Fibroblast of lung (primary cell): Measurements from ENCODE around the gene SLC35G2. TPM values are rescaled to one million over a fixed set of nuclear protein-coding genes. Genes with fewer than 3 reads are reported as not detected.

Source experiments
- DNase-seq, 2 donors: peaks; one replicate each; pipeline versions ENCODE4 v3.0.0 to v3.0.0-alpha.2; 2010; ENCODE audit warnings: low read depth in 2 of 2
- H2AFZ ChIP-seq: 2 replicates; pipeline ENCODE4 v1.5.1; 2012; ENCODE audit warnings: low read length, control low read depth, inconsistent platforms
- H3K27ac ChIP-seq: 2 replicates; pipeline ENCODE4 v1.5.1; 2011; ENCODE audit warnings: low read length, control low read depth; ENCODE audit not compliant: insufficient read depth
- H3K27me3 ChIP-seq: 2 replicates; pipeline ENCODE4 v1.5.1; 2011; ENCODE audit warnings: mild to moderate bottlenecking, low read length; ENCODE audit not compliant: control insufficient read depth, insufficient read depth
- H3K36me3 ChIP-seq: 2 replicates; pipeline ENCODE4 v1.5.1; 2011; ENCODE audit warnings: low read length; ENCODE audit not compliant: control insufficient read depth, insufficient read depth
- H3K4me1 ChIP-seq: 2 replicates; pipeline ENCODE4 v1.5.1; 2011; ENCODE audit warnings: low read length; ENCODE audit not compliant: control insufficient read depth, insufficient read depth; ENCODE audit errors: extremely low read depth
- H3K4me2 ChIP-seq: 2 replicates; pipeline ENCODE4 v1.5.1; 2011; ENCODE audit warnings: low read length, control low read depth; ENCODE audit not compliant: insufficient read depth; ENCODE audit errors: extremely low read depth
- H3K4me3 ChIP-seq, 4 experiments: fragments of 200-600 bp in 1 of 4; sonication (generic) in 1 of 4; replicated peaks in 1 of 4; 2 replicates each; pipeline ENCODE4 v1.5.1; 2011 to 2016; ENCODE audit warnings: low read length in 4 of 4, low read depth in 3 of 4, mild to moderate bottlenecking in 3 of 4, control low read depth in 2 of 4, inconsistent platforms in 1 of 4, mixed read lengths in 1 of 4; ENCODE audit not compliant: insufficient read depth in 1 of 4; ENCODE audit errors: control extremely low read depth in 1 of 4
- H3K79me2 ChIP-seq: 2 replicates; pipeline ENCODE4 v1.5.1; 2012; ENCODE audit warnings: mild to moderate bottlenecking, low read length, inconsistent platforms; ENCODE audit not compliant: control insufficient read depth, insufficient read depth
- H3K9ac ChIP-seq: 2 replicates; pipeline ENCODE4 v1.5.1; 2011; ENCODE audit warnings: mild to moderate bottlenecking, low read length, control low read depth; ENCODE audit not compliant: insufficient read depth
- H3K9me3 ChIP-seq: 2 replicates; pipeline ENCODE4 v1.5.1; 2012; ENCODE audit warnings: low read depth, low read length; ENCODE audit not compliant: control insufficient read depth, insufficient read depth
- H4K20me1 ChIP-seq: 2 replicates; pipeline ENCODE4 v1.5.1; 2011; ENCODE audit warnings: low read length; ENCODE audit not compliant: control insufficient read depth, insufficient read depth; ENCODE audit errors: extremely low read depth
- EZH2 ChIP-seq: IDR thresholded peaks from 2 replicates; pipeline ENCODE4 v1.5.1; 2012; ENCODE audit warnings: low read length, control low read depth, mild to moderate bottlenecking; ENCODE audit errors: missing control alignments
- polyA plus RNA-seq, 2 donors: library from polyadenylated mRNA; depleted of rRNA in 1 of 2; stranded (reverse) in 1 of 2; unstranded in 1 of 2; fragments of >200 nt; gene quantifications; 2 replicates each; pipeline ENCODE4 v1.2.1, GENCODE V29; 2011 to 2012; ENCODE audit warnings: missing spikeins in 1 of 2
- total RNA-seq: library from RNA; depleted of rRNA; stranded (reverse); fragments of >200 nt; gene quantifications from 2 replicates; pipeline ENCODE4 v1.2.1, GENCODE V29; 2014
- TF ChIP-seq, protein P1 (sequence below), 2 donors: IDR thresholded peaks in 1 of 2; conservative IDR thresholded peaks in 1 of 2; 1 replicate in 1 of 2; 2 replicates in 1 of 2; pipeline ENCODE4 v1.5.1; 2011 to 2012; ENCODE audit warnings: low read length in 2 of 2, control low read depth in 1 of 2, inconsistent platforms in 1 of 2, low read depth in 1 of 2, mild to moderate bottlenecking in 1 of 2

SLC35G2 gene
- total and polyA plus RNA-seq, 2 donors (not counting 1 experiment from before 2014, with no cell fraction given): 14.9 to 15.4 TPM

DNA sequence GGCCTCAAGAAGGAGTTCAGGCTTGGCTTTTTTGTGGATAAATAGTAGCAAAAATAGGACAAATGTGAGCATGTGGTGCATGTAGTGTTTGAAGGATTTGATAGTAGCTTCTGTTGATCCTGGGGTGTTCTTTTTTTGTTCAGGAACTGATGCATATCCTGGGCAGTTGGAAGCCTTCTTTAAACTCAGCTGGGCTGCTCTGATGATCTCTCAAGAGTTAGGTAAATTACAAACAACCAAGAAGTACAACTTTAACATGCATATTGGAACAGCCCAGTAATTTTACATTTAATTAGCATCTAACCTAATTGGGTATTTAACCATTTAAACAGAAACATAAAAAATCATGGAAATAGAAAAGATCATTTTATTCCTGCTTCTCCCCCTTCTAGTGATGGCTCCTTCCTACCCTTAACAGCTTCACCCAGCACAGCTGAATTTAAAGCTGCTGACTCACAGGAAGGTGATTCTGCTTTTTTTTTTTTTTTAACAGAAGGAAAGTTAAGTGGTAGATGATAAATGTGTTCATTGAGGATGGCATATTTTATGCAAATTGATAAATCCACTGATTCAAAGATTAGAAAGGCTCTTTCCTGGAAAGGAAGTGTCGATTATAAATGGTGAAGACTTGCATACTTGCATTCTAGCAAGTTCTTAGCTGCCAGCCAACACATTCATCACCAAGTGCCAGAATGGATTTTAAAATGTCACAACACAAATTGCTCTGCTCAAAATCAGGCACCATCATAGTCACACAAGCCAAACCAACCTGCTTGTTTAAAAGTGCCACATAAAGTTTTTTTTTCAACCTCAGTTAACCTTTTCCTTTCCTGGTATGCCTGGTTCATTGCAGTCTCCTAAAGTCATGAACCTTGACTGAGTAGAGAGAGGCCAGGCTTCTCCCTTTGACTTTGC, 20.0 kb downstream of the SLC35G2 start:
- Histone ChIP-seq H3K79me2 (no peaks in the 10 kb centered on the region), H3K4me2 (no peak overlapping the region), H3K4me3 (no peak overlapping the region), H3K27me3 (no peaks in the 10 kb centered on the region), H3K27ac (no peak overlapping the region), H2AFZ (no peak overlapping the region), H3K4me1 (peaks cover 15% of the 10 kb centered on the region), H4K20me1 (no peaks in the 10 kb centered on the region), H3K9me3 (no peaks in the 10 kb centered on the region), H3K36me3 (no peaks in the 10 kb centered on the region), H3K9ac (no peak overlapping the region)
- DNase-seq: peak; percentile 35 to 77
- no peak for TF ChIP-seq EZH2
- TF ChIP-seq, protein P1, sequence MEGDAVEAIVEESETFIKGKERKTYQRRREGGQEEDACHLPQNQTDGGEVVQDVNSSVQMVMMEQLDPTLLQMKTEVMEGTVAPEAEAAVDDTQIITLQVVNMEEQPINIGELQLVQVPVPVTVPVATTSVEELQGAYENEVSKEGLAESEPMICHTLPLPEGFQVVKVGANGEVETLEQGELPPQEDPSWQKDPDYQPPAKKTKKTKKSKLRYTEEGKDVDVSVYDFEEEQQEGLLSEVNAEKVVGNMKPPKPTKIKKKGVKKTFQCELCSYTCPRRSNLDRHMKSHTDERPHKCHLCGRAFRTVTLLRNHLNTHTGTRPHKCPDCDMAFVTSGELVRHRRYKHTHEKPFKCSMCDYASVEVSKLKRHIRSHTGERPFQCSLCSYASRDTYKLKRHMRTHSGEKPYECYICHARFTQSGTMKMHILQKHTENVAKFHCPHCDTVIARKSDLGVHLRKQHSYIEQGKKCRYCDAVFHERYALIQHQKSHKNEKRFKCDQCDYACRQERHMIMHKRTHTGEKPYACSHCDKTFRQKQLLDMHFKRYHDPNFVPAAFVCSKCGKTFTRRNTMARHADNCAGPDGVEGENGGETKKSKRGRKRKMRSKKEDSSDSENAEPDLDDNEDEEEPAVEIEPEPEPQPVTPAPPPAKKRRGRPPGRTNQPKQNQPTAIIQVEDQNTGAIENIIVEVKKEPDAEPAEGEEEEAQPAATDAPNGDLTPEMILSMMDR (conservative IDR thresholded peaks at IDR 0.05 in 1 of 2, IDR thresholded peaks at IDR 0.05 in 1 of 2; ENCODE audit: low read depth in 1 of 2, low read length in 2 of 2): no peak

- no peak for DNase-seq
- Histone ChIP-seq H3K4me3 (no peak overlapping the region), H3K79me2 (no peaks in the 10 kb centered on the region), H3K4me2 (no peak overlapping the region), H2AFZ (no peak overlapping the region), H3K9me3 (no peaks in the 10 kb centered on the region), H3K4me1 (peaks cover 15% of the 10 kb centered on the region), H3K36me3 (no peaks in the 10 kb centered on the region), H3K9ac (no peak overlapping the region), H3K27ac (no peak overlapping the region), H4K20me1 (no peaks in the 10 kb centered on the region), H3K27me3 (no peaks in the 10 kb centered on the region)
- TF ChIP-seq, protein P1 (conservative IDR thresholded peaks at IDR 0.05 in 1 of 2, IDR thresholded peaks at IDR 0.05 in 1 of 2; ENCODE audit: low read depth in 1 of 2, low read length in 2 of 2): no peak
- no peak for TF ChIP-seq EZH2
Observed at GRCh38 chr3:136839556-136839931, 20.6 kb downstream of the SLC35G2 start.

DNA sequence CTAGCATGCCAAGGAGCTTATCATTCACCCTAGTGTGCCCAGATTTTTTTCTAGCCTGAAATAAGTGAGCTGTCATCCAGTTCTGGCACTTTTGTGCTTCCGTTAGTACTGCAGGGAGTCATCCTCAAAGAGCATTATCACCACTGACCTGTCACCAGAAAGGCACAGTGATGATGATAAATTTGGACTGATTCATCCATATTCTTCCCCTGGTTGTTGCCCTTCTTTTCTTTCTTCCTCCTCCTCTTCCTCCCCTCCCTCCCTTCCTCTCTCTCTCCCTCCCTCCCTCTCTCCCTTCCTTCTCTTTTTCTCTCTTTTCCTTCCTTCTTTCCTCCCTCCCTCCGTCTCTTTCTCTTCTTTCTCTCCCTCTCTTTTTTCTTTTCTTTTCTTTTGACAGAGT, 21.3 kb downstream of the SLC35G2 start:
- H3K4me3 ChIP-seq: no peak overlapping the region
- H4K20me1 ChIP-seq: no peaks in the 10 kb centered on the region
- no peak overlapping the region for H3K4me2 ChIP-seq
- no peak overlapping the region for H3K9ac ChIP-seq
- peaks cover 13% of the 10 kb centered on the region for H3K4me1 ChIP-seq
- H3K27me3 ChIP-seq: no peaks in the 10 kb centered on the region
- no peaks in the 10 kb centered on the region for H3K9me3 ChIP-seq
- H3K36me3 ChIP-seq: no peaks in the 10 kb centered on the region
- DNase-seq: peak in 1 of 2 donors; percentile 16
- no peak overlapping the region for H3K27ac ChIP-seq
- no peak overlapping the region for H2AFZ ChIP-seq
- no peak for TF ChIP-seq EZH2
- TF ChIP-seq, protein P1 (conservative IDR thresholded peaks at IDR 0.05 in 1 of 2, IDR thresholded peaks at IDR 0.05 in 1 of 2; ENCODE audit: low read depth in 1 of 2, low read length in 2 of 2): no peak
- H3K79me2 ChIP-seq: no peaks in the 10 kb centered on the region
